Measurements from ENCODE around the gene CLSTN1. TPM values are rescaled to one million over a fixed set of nuclear protein-coding genes. Genes with fewer than 3 reads are reported as not detected.

The CLSTN1 gene
- polyA plus RNA-seq, 3 donors, result 23.2 to 28.8 (median 28.8) TPM

DNA sequence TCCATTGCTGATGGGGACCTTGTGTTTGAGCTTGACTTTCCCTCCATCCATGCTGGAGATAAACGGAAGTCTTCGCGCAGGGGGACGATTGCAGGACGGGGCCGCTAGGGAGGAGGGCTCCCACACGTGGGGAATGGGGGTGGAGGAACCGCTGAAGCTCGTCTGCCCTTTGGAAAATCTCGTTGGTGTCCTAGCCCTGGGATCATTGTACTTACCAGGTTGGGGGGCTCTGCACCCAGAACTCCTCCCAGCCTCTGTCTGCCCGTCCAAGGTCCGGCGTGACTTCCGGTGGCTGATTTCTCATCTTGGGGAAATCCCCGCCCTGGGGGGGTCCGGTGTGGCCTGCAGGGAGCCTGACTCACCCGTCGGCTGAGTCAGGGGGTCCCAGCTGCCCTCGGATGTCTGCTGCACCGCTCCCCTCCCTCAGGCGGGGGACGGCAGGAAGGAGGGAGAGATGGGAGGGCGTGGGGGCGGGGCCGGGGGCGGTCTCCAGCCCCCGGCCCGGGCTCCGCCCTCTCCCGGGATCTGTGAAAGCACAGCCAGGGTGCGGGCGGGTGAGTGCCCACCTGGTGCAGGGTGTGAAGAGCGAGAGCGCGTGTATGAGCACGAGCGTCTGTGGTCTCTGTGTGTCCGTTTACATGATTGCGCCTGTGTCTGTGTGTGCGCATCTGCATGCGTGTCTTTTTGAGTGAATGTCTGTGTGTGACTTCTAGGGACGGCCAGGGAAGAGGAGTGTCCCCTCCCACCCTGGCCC is 136.5 kb downstream of the CLSTN1 start:
- WGBS, 3 donors, result 1 to 2% (median 1%) methylated on average over 37 to 41 of the region's 42 CpGs
- no peak overlapping the region for H3K27ac ChIP-seq (ENCODE audit: low read depth, low read length)

DNA sequence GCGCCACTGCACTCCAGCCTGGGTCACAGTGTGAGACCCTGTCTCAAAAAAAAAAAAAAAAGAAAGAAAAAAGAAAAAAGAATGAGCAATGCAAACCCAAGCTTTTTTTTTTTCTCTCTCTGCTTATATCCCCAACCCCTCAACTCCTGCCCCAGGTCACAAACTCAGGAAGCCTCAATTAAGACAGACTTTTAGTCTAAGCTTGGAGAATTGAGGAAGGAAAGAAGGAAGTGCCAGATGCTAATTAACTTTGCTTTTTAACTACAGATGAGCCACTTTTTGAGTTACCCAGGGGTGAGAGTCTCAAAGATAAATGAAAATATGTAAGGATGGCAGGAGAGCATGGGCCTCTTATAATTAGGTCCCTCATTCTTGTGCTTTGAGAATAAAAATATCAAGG is 139.0 kb downstream of the CLSTN1 start:
- no peak overlapping the region for H3K27ac ChIP-seq (ENCODE audit: low read depth, low read length)
- 93 to 100% (median 100%) methylated on average over 1 of the region's 1 CpG for WGBS, 3 donors

- 90 to 97% (median 91%) methylated on average over 6 of the region's 6 CpGs for WGBS, 3 donors
- H3K27ac ChIP-seq (ENCODE audit: low read depth, low read length), result no peak overlapping the region
Measured at GRCh38 chr1:9680828-9681227, 142.9 kb downstream of the CLSTN1 start.

- no peak overlapping the region for H3K27ac ChIP-seq (ENCODE audit: low read depth, low read length)
- WGBS, 3 donors, result 85 to 98% (median 93%) methylated on average over 2 of the region's 2 CpGs
Measured at GRCh38 chr1:9680091-9680490, 143.7 kb downstream of the CLSTN1 start.

Other genes with a start within 250 kb of the CLSTN1 start
- gene TMEM201, start 235.1 kb downstream of the CLSTN1 start, polyA plus RNA-seq, result 1 to 10 TPM; 3.1 to 7.4 (median 4.4) TPM
- 1 to 10 TPM; 2.4 to 7.0 (median 7.0) TPM for gene PIK3CD, start 172.2 kb downstream of the CLSTN1 start, polyA plus RNA-seq
- gene CTNNBIP1, start 86.3 kb upstream of the CLSTN1 start, polyA plus RNA-seq, result 10 to 100 TPM; 18.1 to 22.6 (median 18.6) TPM
- 10 to 100 TPM in 2 of 3 donors, 1 to 10 TPM in 1; 9.3 to 31.8 (median 14.1) TPM for gene LZIC, start 119.4 kb upstream of the CLSTN1 start, polyA plus RNA-seq
- gene NMNAT1, start 119.5 kb upstream of the CLSTN1 start, polyA plus RNA-seq, result 1 to 10 TPM; 4.2 to 4.9 (median 4.9) TPM
- gene RBP7, start 173.3 kb upstream of the CLSTN1 start, polyA plus RNA-seq, result 100 to 1,000 TPM in 2 of 3 donors, 10 to 100 TPM in 1; 14.7 to 162 (median 139) TPM
- 10 to 100 TPM; 21.0 to 27.9 (median 27.3) TPM for gene UBE4B, start 209.0 kb upstream of the CLSTN1 start, polyA plus RNA-seq

All from adipose tissue (tissue), 3 donors.